ENCODE data around the gene IGF2R.

GRCh38 chr6:160106701-160107100 lies 137.8 kb downstream of the IGF2R start:
- no peak for TF ChIP-seq CTCF (IDR thresholded peaks at IDR 0.05)
- TF ChIP-seq POLR2A (IDR thresholded peaks at IDR 0.05), result no peak
